Spleen (tissue), 11 donors: ENCODE results near the gene CDS2. TPM values are rescaled to one million over a fixed set of nuclear protein-coding genes. Genes with fewer than 3 reads are reported as not detected.
A peak's percentile ranks its signal among the peaks of the same experiment; 100 is the strongest.

Source experiments
- DNase-seq: peaks from one replicate; pipeline ENCODE4 v3.0.0-alpha.2; 2020
- H3K27ac ChIP-seq, 8 donors: fragments of 200-600 bp; sonication (generic) in 7 of 8; 1 replicate in 4 of 8; 2 replicates in 4 of 8; pipeline versions ENCODE4 v1.5.0 to v1.8.0; 2016 to 2021; ENCODE audit warnings: inconsistent platforms in 4 of 8, mild to moderate bottlenecking in 4 of 8, moderate library complexity in 1 of 8
- H3K27me3 ChIP-seq, 7 donors: fragments of 200-600 bp; sonication (generic) in 6 of 7; replicated peaks in 1 of 7; 1 replicate in 4 of 7; 2 replicates in 3 of 7; pipeline versions ENCODE4 v1.5.0 to v1.8.0; 2016 to 2021; ENCODE audit warnings: inconsistent platforms in 3 of 7, mild to moderate bottlenecking in 1 of 7
- H3K36me3 ChIP-seq, 6 donors: fragments of 200-600 bp; sonication (generic) in 5 of 6; 1 replicate in 4 of 6; 2 replicates in 2 of 6; pipeline versions ENCODE4 v1.5.0 to v1.8.0; 2016 to 2021; ENCODE audit warnings: inconsistent platforms in 2 of 6
- H3K4me1 ChIP-seq, 6 donors: fragments of 200-600 bp; sonication (generic) in 5 of 6; 1 replicate in 3 of 6; 2 replicates in 3 of 6; pipeline versions ENCODE4 v1.5.0 to v1.8.0; 2016 to 2021; ENCODE audit warnings: inconsistent platforms in 3 of 6
- H3K4me3 ChIP-seq, 8 donors: fragments of 200-600 bp; sonication (generic) in 7 of 8; 1 replicate in 4 of 8; 2 replicates in 4 of 8; pipeline versions ENCODE4 v1.5.0 to v1.8.0; 2016 to 2021; ENCODE audit warnings: inconsistent platforms in 4 of 8, mild to moderate bottlenecking in 4 of 8, moderate library complexity in 2 of 8
- H3K9me3 ChIP-seq, 8 donors: fragments of 200-600 bp; sonication (generic) in 7 of 8; 1 replicate in 4 of 8; 2 replicates in 4 of 8; pipeline versions ENCODE4 v1.5.0 to v1.8.0; 2016 to 2021; ENCODE audit warnings: inconsistent platforms in 4 of 8
- CTCF ChIP-seq, 11 experiments: fragments of 200-600 bp in 7 of 11; fragments of 450-650 bp in 4 of 11; sonication (generic) in 4 of 11; IDR thresholded peaks in 8 of 11; conservative IDR thresholded peaks in 3 of 11; 1 replicate in 7 of 11; 2 replicates in 4 of 11; pipeline versions ENCODE4 v1.4.0 to v1.8.0; 2016 to 2021; ENCODE audit warnings: antibody characterized with exemption in 11 of 11, inconsistent platforms in 4 of 11, mild to moderate bottlenecking in 1 of 11
- POLR2A ChIP-seq, 3 donors: fragments of 450-650 bp; IDR thresholded peaks; one replicate each; pipeline ENCODE4 v1.5.1; 2017; ENCODE audit warnings: antibody characterized with exemption in 3 of 3, mild to moderate bottlenecking in 1 of 3
- POLR2AphosphoS5 ChIP-seq, 3 donors: sonication (generic); formaldehyde crosslinking; IDR thresholded peaks; one replicate each; pipeline ENCODE4 v1.5.1; 2017; ENCODE audit warnings: antibody characterized with exemption in 3 of 3
- WGBS, 5 donors: extraction: QIAGEN DNeasy Blood & Tissue Kit in 3 of 5; methylation state at CpG; one replicate each; pipeline versions ENCODE4 v1.1.5 to v1.1.7; 2013 to 2018; 5-methylcytosine and 5-hydroxymethylcytosine counted together
- intact Hi-C: fragments of 100-400 bp; cut with DNase I; formaldehyde crosslinking; loops from one replicate; pipeline ENCODE4 v1.15.0; 2023; ENCODE audit warnings: low total_unique reads
- polyA plus RNA-seq, 3 donors: library from polyadenylated mRNA; stranded (reverse); fragments of 200-250 nt; gene quantifications; one replicate each; pipeline ENCODE4 v1.2.1, GENCODE V29; 2013
- total RNA-seq, 7 donors: library from RNA; depleted of rRNA in 3 of 7; stranded (reverse); fragments of >200 nt in 3 of 7; fragmentation: NEBNext Ultra II Directional in 4 of 7; extraction: Animal tissue kit (Norgen Biotek cat#: 25700) in 4 of 7; gene quantifications; one replicate each; pipeline versions ENCODE4 v1.1.0 to v1.2.1, GENCODE V29; 2016 to 2021
- donor health status: healthy with polysubstance abuse.
- donor health status: DM: no; HTN: no; CAD: no; lungs with moderate emphysema.
- donor health status: DM: no; HTN: no; CAD: no.
- donor health status: Bipolar disorder and iron deficiency.
- donor health status: healthy.
- donor health status: DM: no; HTN: no; CAD: no.
- donor health status: DM: yes; HTN: yes; CAD: no.

The CDS2 gene
- total and polyA plus RNA-seq, 10 donors = 6.9 to 61.8 (median 41.9) TPM

- Histone ChIP-seq H3K36me3 (peaks cover 3 to 27% (median 20%) of the 10 kb centered on the region in 6 donors), H3K4me3 (peak overlapping the region; percentile 77 to 96 (median 91)), H3K4me1 (peaks cover 16 to 65% (median 34%) of the 10 kb centered on the region in 6 donors), H3K9me3 (no peaks in the 10 kb centered on the region), H3K27me3 (no peaks in the 10 kb centered on the region), H3K27ac (peak overlapping the region; percentile 82 to 95 (median 92))
- TF ChIP-seq CTCF (IDR thresholded peaks at IDR 0.05 in 8 of 11, conservative IDR thresholded peaks at IDR 0.05 in 3 of 11) = no peak
- TF ChIP-seq POLR2A (IDR thresholded peaks at IDR 0.05) = peak in 1 of 3 donors; percentile 35
- no peak for TF ChIP-seq POLR2AphosphoS5 (IDR thresholded peaks at IDR 0.05)
- DNase-seq = no peak
- intact Hi-C loops = no loop called here
- 0 to 2% (median 1%) methylated on average over 9 of the region's 9 CpGs for WGBS, 5 donors
These were observed 6.7 kb upstream of the CDS2 start for GRCh38 chr20:5120185-5120476.

GRCh38 chr20:5122873-5123260 is 3.9 kb upstream of the CDS2 start:
- no peaks in the 10 kb centered on the region for H3K36me3 ChIP-seq
- no peak overlapping the region for H3K27ac ChIP-seq
- WGBS, 5 donors = 87 to 98% (median 88%) methylated on average over 1 of the region's 1 CpG
- TF ChIP-seq POLR2A (IDR thresholded peaks at IDR 0.05) = no peak
- no peak for TF ChIP-seq POLR2AphosphoS5 (IDR thresholded peaks at IDR 0.05)
- no peak for TF ChIP-seq CTCF (IDR thresholded peaks at IDR 0.05 in 8 of 11, conservative IDR thresholded peaks at IDR 0.05 in 3 of 11)
- H3K4me1 ChIP-seq = peaks cover 22 to 61% (median 40%) of the 10 kb centered on the region in 6 donors
- H3K27me3 ChIP-seq = no peaks in the 10 kb centered on the region
- no peaks in the 10 kb centered on the region for H3K9me3 ChIP-seq
- no peak overlapping the region for H3K4me3 ChIP-seq
- intact Hi-C loops = no loop called here
- DNase-seq = no peak

GRCh38 chr20:5127204-5127858 is 523 bp downstream of the CDS2 start:
- DNase-seq = peak; percentile 91
- intact Hi-C loops = loop anchor here (5.0 kb wide), 1 partner anchor 65 kb away; no protein-coding TSS in a partner anchor

More at GRCh38 chr20:5127204-5127858, 523 bp downstream of the CDS2 start:
- peak overlapping the region; percentile 52 to 97 (median 76) for H3K4me3 ChIP-seq
- 0 to 3% (median 1%) methylated on average over 10 to 44 of the region's 44 CpGs for WGBS, 5 donors
- peak overlapping the region; percentile 75 to 99 (median 96) for H3K27ac ChIP-seq
- H3K36me3 ChIP-seq = peaks cover 0 to 28% (median 0%) of the 10 kb centered on the region in 6 donors
- no peaks in the 10 kb centered on the region for H3K27me3 ChIP-seq
- no peaks in the 10 kb centered on the region for H3K9me3 ChIP-seq
- peaks cover 16 to 70% (median 37%) of the 10 kb centered on the region in 6 donors for H3K4me1 ChIP-seq
- no peak for TF ChIP-seq CTCF (IDR thresholded peaks at IDR 0.05 in 8 of 11, conservative IDR thresholded peaks at IDR 0.05 in 3 of 11)
- TF ChIP-seq POLR2AphosphoS5 (IDR thresholded peaks at IDR 0.05) = peak in 1 of 3 donors; percentile 56
- TF ChIP-seq POLR2A (IDR thresholded peaks at IDR 0.05) = peak in 1 of 3 donors; percentile 18
